CD4-positive, alpha-beta T cell treated with Interleukin-4 for 4 hours (primary cell): ENCODE measurements around the gene PTCH1.

Experiments
- DNase-seq: peaks from one replicate; pipeline ENCODE4 v3.0.0-alpha.2; 2020

PTCH1 gene

GRCh38 chr9:95516734-95517558, at the start of gene PTCH1:
TSS of gene PTCH1 (minus strand) at chr9:95516971.
- DNase-seq = no peak

- DNase-seq = no peak
These were observed 49.2 kb upstream of the PTCH1 start for GRCh38 chr9:95565982-95566381.

DNA sequence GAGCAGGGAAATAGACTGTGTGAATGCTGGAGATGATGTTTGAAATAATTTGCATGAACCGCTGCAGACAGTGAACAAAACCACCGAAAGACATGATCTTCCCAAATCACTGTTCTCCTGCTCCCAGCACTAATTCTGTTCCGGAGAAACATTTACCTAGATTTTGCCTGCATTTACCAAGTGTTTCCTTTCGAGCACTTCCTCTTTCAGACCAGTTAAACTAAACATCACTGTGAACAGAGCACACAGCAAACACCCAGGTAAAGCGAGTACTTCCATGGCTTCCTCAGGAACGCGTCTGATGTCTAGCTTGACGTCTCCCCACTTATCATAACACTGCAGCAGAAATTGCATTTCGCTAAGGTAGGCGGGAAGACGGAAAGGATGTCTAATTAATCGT, 45.1 kb upstream of the PTCH1 start:
- DNase-seq = no peak

GRCh38 chr9:95557142-95557541, 40.4 kb upstream of the PTCH1 start:
- DNase-seq = no peak

GRCh38 chr9:95556521-95556920, 39.8 kb upstream of the PTCH1 start:
- DNase-seq = no peak

GRCh38 chr9:95552814-95553546, 36.2 kb upstream of the PTCH1 start:
- no peak for DNase-seq

DNA sequence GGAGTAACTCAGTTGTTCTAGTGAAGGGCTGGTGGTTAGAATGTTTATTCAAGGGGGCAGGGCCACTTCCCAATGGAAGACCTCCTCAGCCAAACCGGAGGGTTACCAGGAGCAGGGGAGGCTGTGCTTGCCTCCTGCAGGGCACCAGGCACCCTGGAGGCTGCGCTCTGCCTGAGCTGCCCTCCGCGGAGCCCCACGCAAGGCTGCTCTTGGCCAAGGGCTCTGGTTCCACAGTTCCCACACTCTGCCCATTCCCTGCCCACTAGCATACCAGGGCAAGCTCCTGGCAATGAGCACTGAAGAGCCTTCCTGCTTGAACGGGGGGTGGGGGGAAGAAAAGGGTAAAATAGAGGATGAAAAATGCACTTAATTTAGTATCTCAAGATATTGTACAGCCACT, 35.5 kb upstream of the PTCH1 start:
- DNase-seq = no peak

- DNase-seq = no peak
These were observed 34.6 kb upstream of the PTCH1 start for GRCh38 chr9:95551406-95551805.

DNA sequence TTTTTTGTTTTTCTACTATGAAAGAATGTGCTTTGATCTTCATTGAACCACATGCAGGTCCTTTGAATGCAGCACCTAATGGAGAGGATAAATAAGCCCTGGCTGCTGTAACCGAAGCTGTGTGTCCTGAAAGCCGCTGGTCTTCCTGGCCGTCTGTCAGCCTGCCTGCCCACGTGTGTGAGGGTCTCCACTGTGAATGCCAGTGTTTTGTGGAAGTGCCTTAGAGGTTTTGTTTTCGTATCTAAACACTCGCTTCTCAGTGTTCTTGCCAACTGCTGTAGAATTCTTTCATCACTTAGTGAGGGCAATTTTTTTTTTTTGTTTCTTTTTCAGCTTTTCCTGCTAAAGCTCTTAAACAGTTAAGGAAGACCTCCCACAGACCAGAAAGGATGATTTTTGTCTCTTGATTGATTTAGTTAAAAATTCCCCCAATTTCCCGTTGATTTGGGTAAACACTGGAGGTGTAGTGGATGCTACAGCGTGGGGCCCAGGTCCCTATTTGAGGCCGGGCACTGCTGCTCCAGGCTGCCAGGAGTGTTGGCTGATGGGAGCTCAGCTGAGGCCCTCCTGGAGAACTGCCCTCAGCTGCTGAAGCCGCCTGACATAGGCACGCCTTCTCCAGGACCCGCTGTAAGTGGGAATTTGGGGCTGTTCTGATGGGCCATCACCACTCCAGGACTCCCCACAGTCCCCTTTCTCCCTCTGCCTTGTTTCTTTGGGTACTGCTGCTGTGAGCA, 29.2 kb upstream of the PTCH1 start:
- DNase-seq = no peak

DNA sequence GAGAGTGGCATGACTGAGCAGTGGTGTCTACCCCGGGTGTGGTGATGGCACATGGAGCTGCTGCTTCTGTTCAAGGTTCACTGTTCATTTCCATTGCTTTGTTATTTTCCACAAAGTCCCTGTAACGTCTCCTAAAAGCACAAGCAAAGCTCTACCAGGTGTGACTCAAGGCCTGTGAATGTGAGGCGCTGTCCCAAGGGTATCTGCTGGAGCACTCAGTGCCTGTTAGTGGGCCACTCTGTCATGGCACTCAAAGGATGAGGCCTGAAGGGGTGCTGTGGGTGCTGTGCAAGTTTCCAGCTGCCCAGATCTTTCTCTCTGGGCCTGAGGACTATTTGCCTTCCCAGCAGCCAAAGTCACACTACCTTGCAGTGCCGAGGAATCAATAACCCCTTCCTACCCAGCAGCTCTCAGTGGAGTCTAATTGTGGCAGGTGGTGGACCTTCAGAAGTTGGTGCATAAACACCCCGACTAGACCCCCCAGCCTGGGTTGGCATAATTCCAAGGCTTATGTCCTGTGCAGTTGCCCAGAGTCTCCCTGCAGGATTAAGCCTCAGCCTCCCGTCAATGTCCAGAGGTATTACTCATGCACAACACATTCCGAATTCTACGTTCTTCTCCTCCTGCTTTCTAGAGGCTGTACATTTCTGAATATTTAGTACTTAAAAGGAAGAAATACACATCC, 17.4 kb upstream of the PTCH1 start:
- no peak for DNase-seq

- no peak for DNase-seq
These were observed 13.1 kb upstream of the PTCH1 start for GRCh38 chr9:95529910-95530309.

- DNase-seq = no peak
These were observed 12.2 kb upstream of the PTCH1 start for GRCh38 chr9:95528908-95529502.

DNA sequence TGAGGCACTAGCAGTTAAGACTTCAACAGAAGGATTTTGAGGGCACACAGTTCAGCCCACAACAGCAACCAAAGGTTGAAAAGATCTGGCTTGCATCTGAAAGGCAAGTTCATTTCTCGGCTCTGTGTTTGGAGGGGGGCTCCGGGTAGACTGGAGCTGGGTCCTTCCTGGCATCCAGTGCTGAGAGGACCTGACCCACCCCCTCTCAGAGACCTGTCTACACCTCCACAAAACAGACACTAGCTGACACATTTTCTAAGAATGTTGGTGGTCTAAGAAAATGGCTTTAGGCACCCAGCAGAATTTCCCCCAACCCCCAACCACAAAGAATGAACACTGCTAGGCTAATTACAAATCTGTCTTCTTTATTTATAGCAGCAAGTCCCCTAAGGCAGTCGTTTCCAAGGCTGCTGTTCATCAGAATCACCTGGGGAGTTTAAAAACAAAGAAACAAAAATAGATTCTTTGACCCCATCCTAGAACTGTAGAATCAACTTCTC, 6.2 kb upstream of the PTCH1 start:
- no peak for DNase-seq

- DNase-seq = no peak
These were observed 4.9 kb upstream of the PTCH1 start for GRCh38 chr9:95521699-95522098.

- no peak for DNase-seq
These were observed 1.0 kb upstream of the PTCH1 start for GRCh38 chr9:95517559-95518425.

- no peak for DNase-seq
These were observed 494 bp downstream of the PTCH1 start for GRCh38 chr9:95516221-95516733.

GRCh38 chr9:95515272-95516113, 1.3 kb downstream of the PTCH1 start:
- no peak for DNase-seq

GRCh38 chr9:95514342-95514741, 2.4 kb downstream of the PTCH1 start:
- no peak for DNase-seq

- no peak for DNase-seq
These were observed 3.1 kb downstream of the PTCH1 start for GRCh38 chr9:95513711-95514110.

DNA sequence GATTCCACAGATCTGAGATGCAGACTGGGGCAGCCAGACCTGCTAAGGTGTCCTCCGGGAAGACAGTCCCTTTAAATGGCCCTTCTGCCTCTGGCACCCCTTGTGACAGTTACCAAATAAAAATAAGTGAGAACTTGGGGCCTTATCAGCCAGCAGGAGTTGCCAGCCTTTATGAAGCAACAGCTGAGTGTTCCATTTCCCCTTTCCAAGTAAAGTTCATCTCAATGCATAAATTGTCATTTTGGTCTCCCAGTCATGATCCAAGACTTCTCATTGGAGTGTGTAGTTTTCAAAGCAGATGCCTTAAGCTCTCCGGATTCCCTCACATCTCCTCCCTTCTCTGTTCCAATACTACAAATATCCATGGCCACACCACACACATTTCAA, 4.1 kb downstream of the PTCH1 start:
- DNase-seq = no peak
